Measurements from ENCODE around the gene NAXE.
"Not testable (repeated sequence)": the region's sequence is repeated elsewhere in the genome, so short reads cannot be mapped to it uniquely, and the experiment has no call there.

NAXE gene

DNA sequence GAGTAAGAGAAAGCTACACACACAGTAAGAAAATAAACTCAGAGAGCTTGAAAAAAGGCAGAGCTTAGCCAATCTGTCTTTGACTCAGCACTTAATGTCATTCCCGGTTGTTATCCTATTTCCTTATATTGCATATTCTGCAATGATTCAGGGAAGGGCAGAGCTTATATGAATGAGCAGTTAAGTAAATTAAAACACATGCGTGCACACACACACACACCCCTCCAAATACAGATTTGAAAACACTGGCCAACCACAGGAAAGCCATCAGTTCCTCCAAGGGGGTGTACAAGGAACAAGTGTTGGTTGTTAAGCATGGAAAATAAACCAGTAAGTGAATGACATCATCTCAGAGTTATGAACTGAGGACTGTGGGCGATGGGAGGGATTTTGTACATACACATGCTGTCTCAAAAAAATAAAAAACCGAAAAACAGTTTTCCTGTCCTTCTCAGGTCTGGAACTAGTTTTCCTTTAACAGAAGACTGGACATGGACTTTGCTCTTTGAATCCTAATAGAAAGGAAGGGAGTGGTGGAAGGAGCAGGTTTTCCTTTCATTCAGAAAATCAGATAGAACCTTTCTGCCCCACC, 20.2 kb upstream of the NAXE start:
- DNase-seq = no peak

DNA sequence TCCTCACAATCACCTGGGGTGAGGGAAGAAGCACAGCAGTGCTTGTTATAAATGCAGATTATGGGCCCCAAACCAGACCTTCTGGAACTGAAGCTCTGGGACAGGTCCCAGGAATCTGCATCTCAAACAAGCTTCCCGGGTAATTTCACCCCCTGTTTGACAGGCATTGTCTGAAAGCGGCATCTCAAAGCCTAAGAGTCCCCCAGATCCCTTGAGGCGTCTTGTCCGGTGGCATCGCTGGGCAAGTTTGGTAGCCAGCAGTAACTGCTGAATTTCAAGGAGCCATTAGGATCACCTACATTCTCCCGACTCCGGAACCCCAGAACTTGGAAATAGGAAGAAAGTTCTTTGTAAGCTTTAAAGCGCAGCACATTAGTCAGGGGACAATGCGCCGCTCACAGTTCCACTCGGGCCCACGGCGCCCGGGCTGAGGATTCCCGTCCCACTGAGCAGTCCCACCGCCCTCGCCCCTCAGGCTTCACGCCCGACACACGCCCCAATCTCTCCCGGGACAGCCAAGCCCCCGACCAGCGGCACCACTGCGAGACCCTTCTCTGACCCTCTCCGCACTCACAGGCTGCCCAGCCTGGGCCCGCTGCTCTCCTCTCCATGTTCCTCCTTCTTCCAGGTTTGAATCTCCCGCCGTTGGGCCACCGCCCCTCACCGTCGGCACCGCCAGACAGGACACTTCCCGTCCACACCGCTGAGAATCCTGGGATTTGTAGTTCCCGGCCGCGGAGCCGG, 19.5 kb upstream of the NAXE start, which contains the start of gene IQGAP3:
Gene IQGAP3 (minus strand): TSS at position 647 of the 744 bp plus-strand sequence. CDS start 36 bp downstream, at position 611.
- DNase-seq = peak; percentile 42 to 67 (median 64)

DNA sequence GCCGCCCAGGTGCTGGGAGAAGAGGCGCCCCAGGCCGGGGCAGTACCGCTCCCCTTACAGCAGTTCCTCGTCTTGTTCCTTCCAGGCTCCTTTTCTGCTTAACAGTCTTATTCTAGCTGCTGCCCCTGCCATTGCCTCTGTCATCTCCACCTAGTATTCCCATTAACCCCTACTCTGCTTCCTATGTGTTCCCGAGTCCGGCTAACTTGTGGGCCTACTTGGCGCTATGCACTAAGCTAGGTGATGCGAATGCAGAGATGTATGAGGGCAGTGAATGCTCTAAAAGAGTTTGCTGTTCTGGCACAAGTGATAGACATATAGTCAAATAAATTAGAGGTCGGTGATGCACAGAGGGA, 18.9 kb upstream of the NAXE start:
- no peak for DNase-seq

DNA sequence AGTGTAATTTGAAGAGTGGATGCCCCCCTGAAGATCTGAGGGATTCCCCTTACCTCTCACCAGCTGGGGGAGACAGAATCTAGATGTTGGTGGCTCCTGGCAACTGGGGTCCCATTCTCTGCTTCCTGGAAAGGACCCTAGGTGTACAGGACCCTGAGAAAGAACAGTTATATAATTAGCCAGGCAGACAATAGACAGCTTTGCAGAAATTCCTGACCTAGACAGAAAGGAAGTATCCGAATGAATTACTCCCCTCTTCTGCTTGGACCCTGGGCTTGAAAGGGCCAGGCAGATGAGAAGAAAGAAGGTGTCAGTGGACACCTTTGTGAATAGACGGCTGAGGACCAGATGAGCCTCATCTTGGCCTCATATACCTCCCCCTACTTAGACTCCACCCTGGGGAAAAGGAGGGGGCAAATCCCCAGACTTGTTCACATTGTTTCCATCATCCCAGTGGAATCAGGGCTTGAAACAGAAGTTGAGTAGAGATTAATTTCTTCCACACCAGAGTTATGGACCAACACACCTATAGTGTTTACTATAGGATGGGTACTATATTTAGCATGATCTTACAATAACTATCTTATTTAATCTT, 17.4 kb upstream of the NAXE start:
- DNase-seq = no peak

DNA sequence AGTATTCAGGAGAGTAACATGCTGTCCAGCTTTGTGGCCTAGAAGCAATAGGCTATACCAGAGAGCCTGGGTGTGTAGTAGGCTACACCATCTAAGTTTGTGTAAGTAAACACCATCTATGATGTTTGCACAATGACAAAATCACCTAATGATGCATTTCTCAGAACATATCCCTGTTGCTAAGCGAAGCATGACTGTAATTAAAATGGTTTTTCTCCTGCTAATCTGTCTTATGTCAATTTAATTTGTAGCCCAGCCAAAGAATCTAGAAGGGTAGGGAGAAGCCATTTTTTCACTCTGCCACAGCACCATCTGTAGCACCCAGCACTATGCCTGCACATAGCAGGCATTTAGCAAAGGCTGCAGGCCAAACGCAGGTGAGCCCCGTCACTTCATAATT, 14.0 kb upstream of the NAXE start:
- no peak for DNase-seq

DNA sequence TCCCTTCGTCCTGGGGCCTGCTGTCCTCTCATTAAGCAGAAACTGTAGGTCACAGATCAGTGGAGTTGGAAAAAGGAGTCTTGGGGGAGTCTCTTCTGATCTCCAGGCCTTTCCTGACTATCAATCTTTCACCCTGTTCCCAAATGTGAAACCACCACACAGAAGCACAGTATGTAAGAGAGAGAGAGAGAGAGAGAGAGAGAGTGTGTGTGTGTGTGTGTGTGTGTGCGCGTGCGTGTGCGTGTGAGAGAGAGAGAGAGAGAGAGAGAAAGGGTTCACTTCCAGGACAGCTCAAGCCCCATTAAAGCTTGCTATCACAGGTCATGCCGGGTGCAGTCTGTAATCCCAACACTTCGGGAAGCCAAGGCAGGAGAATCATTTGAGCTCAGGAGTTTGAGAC, 13.5 kb upstream of the NAXE start:
- no peak for DNase-seq

DNA sequence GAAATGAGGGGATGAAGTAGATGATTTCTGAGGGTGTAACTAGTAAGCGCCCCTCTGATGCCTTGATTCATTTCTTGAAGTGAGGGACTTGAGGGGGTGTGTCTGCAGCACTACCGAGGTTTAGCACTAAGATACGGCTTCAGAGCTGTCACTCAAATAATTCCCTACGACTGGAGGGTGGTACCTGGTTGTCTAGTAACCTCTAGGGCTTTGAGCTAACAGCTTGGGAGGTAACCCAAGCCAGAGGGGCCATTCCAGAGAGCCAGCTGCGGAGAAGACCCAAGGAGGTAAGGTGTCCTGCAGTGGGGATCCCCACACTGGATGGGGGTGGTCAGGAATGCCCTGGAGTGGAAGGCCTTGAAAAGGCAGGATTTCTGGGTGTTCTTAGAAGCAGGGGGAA, 12.1 kb upstream of the NAXE start, which contains the start of gene TTC24:
Gene TTC24 (plus strand): TSS at position 252 of the 400 bp plus-strand sequence. CDS start 1,642 bp downstream, outside the sequence.
- DNase-seq = no peak

DNA sequence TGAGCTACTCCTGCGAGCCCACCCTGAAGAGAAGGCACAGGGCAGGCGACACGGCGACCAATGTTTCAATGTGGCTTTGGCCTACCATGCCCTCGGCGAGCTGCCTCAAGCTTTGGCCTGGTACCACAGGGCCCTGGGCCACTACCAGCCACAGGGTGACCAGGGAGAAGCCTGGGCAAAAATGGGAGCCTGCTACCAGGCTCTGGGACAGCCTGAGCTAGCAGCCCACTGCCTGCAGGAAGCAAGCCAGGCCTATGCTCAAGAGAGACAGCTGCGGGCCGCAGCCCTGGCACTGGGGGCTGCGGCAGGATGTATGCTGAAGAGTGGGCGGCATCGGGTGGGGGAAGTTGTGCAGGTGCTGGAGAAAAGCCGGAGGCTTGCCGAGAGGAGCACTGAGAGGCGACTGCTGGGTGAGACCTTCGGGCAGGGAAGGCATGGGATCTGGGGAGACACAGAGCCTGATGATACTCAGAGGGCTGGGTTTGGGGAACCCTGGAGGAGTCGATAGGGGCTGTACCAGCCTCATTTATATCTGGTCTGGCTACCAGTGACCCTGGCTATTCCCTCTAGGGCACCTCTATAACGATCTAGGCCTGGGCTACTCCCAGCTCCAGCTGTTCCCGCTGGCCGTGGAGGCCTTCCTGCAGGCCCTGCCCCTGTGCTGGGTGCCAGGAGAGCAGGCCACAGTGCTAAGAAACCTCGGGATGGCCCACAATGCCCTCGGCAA, 9.8 kb upstream of the NAXE start:
- no peak for DNase-seq

DNA sequence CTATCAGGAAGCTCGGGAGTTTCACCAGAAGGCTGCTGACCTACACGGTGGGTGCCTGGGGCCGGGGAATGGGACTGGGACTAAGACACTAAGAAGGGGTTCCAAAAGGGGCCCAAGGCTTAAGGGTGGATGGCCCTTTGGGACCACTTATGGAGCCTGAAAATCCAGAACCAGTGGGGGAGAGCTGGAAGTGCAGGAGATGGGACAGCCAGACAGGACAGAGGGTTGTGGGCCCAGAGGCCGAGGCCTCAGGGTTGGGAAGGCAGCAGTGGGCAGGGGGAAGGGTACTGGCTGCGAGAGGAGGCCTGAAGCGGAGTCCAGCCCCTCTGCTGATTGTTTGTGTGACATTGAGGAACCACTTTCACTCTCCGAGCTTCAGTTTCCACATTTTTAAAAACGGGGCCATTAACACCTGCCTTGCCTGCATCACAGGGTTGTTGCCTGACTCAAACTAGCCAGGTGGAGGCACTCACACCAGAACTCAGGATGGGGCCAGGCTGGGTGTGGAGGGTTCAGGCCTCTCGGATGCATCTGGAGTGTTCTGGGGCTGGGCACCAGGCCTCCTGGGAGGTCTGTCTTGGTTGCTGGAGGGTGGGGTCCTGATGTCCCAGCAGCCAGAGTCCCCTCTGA, 9.1 kb upstream of the NAXE start:
- DNase-seq = no peak

DNA sequence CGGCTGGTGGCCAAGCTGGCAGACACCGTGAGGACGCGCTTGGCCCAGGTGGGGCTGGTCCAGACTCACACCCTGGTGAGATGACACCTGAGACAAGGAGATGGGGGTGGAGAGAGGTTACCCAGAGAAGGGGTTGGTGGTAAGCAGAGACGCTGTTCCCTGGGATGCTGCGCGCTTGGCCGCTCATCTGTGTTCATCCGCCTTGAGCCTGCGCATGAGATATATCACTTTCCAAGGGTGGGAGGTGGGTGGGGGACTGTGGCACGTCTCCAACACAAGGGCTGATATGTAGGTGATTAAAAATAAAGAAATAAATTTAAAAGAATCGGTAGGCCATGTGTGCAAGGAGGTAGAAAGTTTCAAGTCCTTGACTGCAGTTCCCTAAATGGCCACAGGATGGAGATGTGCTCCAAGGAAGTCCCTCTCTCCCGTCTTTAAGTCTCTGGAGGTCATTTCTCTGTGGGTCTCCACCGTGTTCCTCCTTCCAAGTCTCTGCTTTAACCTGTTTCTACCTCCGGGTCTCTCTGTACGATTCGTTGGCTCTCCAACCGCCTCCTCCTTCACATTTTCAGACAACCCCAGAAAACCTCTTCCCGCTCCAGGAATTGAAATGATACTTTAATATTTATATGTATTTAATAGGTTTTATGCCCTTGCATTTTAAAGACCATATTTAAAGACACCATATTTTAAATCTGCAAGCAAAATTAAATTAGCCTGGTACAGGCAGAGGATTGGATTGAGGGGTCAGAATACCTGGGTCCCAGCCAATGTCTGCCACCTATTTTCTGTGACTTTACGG, 7.6 kb upstream of the NAXE start:
- DNase-seq = peak; percentile 32 to 75 (median 63)

DNA sequence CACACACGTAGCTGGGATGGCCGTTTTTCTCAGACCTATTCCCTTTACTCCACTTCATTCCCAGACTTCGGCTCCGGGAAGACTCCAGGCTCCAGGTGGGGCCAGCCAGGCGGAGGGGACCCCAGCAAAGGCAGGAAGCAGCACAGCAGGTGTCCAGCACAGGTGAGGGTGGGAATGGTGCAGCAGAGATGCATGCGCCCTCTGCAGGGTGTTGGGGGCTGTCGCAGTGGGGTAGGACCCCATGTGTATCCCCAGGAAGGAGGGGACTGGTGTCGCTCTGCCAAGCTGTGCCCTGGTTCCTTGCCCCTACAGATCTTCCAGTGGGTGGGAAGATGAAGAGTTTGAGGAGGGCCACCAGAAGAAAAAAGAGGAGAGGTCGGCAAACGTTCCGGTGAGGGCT, 6.8 kb upstream of the NAXE start:
- DNase-seq = no peak

DNA sequence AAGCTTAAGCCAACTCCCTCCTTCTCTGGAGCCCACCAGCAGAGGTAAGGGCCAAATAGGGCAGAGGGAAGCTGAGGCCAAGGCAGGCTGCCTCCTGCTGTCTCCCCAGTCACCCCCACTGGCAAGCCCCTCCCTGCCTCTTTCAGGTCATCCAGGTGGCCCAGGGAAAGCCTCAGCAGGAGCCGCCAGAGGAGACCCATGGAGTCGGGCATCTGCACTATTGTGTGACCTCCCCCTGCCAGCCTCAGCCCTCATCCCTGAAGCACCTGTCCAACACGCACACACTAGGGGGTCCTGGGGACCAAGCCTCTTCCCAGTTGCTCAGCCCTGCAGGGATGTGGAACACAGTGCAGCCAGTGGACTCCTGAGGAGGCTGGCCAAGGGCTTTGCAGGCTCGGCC, 5.3 kb upstream of the NAXE start:
- DNase-seq = no peak

DNA sequence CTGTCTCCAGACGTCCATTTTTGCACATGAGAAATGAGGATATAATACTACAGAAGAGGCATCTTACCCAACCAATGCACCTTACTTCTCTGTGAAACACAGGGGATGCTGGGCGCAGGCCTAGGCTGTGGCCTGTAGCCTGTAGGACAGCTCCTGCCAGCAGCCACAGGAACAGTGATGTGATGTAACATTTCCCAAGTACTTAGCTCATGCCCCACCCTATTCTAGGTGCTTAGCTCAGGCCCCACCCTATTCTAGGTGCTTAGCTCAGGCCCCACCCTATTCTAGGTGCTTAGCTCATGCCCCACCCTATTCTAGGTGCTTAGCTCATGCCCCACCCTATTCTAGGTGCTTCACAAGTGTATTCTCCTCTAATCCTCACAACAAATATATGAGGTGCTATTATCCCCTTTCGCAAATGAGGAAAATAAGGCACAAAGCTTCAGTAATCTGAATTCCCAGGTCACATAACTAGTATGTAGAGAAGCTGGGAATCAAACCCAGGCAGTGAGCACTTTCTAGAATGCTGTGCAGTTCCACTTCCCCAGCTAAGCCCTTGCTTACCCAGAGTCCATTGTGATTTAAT, 4.6 kb upstream of the NAXE start:
- DNase-seq = no peak

DNA sequence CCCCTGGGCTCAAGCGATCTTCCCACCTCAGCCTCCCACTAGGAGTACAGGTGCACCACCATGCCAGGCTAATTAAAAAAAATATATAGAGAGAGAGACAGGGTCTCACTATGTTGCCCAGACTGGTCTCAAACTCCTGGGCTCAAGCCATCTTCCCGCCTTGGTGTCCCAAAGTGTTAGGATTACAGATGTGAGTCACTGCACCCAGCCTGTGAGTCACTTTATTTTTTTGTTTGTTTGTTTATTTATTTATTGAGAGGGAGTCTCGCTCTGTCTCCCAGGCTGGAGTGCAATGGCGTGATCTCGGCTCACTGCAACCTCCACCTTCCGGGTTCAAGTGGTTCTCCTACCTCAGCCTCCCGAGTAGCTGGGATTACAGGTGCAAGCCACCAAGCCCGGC, 3.6 kb upstream of the NAXE start:
- not testable (repeated sequence) for DNase-seq

DNA sequence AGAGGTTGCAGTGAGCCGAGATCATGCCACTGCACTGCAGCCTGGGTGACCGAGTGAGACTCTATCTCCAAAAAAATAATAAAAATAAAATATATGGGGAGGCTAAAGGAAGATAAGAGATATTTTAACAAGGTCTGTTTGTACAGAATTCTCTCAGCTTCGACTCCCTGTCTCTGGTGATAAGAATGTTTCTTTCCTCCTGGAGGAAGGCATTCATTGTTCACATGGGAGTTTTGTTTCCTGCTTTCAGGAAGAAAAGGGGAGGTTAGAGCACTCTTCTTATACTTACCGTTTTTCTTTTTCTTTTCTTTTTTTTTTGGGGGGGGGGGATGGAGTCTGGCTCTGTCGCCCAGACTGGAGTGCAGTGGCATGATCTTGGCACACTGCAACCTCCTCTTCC, 2.0 kb upstream of the NAXE start:
- DNase-seq = no peak

DNA sequence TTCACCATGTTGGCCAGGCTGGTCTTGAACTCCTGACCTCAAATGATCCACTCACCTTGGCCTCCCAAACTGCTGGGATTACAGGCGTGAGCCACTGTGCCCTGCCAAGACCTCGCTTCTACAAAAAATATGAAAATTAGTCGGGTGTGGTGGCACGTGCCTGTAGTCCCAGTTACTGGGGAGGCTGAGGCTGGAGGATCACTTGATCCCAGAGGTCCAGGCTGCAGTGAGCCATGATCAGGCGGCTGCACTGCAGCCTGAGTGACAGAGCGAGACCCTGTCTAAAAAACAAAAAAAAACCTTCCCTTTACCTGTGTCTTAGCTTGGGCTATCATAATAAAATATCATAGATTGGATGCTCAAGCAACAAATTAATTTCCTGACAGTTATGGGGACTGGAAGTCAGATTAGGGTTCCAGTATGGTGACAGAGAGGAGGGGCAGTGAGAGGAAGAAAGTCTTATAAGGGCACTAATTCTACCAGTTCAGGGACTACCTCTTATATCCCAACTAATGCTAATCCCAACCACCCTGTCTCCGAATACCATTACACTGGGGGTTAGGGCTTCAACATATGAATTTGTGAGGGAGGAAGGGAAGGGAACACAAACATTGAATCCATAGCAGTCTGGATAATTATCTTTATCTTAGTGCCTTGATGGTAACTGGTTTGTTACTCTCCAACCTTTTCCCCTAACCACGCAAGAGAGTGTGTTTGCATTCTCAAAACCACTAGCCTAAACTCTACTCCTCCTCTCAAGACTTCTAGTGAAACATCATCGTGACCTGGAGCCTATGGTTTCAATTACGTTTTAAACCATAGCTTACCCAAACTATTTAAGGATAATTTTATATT, 1.0 kb upstream of the NAXE start:
- DNase-seq = no peak

DNA sequence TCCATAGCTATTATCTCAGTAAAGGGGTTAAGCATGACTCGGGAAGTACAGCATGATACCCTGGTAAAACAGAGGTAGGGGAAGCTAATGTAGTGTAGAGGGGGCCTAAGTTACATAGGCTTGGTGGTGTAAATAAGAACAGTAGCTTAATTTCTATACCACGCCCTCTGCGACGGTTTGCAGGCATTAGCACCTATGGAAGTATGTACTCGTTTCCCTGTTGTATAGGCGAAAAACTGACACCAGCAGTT, 470 bp upstream of the NAXE start:
- no peak for DNase-seq

DNA sequence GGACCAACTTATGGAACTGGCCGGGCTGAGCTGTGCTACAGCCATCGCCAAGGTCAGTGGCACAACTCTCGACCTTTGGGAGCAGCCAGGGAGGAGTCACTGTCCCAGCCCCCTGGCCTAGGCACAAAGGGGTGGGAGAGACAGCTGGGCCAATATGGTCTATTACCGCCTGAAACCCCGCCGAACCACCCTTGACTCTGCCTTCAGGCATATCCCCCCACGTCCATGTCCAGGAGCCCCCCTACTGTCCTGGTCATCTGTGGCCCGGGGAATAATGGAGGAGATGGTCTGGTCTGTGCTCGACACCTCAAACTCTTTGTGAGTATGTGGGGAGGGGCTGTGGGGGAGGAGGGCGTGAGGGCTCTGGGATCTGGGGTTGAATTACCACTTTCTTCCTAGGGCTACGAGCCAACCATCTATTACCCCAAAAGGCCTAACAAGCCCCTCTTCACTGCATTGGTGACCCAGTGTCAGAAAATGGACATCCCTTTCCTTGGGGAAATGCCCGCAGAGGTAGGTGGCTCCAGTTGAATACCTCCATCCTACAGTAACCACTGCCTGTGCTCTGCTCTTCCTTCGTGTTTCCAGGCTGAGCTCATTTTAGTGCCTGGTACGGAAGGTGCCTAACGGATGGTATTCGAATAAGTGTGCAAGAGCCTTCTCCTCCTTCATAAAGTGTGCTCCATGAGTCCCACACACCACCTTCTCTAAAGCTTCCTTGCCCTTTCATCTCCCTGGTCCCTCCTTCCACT, 758 bp downstream of the NAXE start:
- no peak for DNase-seq

DNA sequence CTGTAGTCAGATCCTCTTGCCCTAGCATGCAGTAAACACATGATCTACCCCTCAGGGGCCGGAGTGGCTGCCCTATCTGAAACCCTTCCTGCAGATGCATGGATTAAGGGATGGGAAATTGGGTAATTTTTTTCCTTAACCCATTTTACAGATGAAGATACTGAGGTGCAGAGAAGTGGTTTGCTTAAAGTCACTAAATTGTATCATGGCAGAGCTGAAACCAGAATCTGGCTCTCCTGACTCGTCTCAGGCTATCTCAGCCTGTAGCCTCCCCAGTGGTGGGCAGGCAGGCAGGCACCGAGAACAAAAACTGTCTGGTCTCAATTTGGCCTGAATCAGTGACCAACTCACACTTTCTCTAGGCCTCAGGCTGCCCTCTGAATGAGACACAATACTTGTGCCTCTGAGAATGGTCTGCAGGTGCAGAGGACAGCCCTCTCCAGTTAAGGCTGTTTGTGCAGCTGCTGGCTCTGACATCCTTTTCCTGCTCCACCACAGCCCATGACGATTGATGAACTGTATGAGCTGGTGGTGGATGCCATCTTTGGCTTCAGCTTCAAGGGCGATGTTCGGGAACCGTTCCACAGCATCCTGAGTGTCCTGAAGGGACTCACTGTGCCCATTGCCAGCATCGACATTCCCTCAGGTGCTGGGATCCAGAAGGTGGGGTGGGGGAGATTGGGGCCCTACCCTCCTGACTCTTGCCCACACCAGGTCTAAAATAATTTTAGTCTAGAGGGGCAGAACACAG, 1.5 kb downstream of the NAXE start:
- DNase-seq = no peak

DNA sequence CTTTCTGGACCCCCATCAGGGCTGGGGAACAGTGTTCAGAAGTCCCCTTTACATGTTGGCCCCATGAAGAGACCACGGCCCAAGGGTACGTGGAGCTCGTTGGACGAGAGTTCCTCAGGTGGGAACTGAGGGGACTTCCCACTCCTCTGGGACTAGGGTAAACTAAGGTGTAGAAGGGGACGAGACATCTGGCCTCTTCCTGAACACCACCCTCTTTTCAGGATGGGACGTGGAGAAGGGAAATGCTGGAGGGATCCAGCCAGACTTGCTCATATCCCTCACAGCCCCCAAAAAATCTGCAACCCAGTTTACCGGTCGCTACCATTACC, 2.0 kb downstream of the NAXE start:
- DNase-seq = no peak
